Left ventricle myocardium inferior (tissue), 1 donor: ENCODE measurements around the gene KIF19. TPM values are rescaled to one million over a fixed set of nuclear protein-coding genes. Genes with fewer than 3 reads are reported as not detected.

Experiments
- DNase-seq: peaks from one replicate; pipeline ENCODE4 v3.0.0-alpha.2; 2020
- H3K27ac ChIP-seq: fragments of 200-600 bp; replicated peaks from 2 replicates; pipeline ENCODE4 v1.8.0; 2021
- H3K27me3 ChIP-seq: fragments of 200-600 bp; 2 replicates; pipeline ENCODE4 v1.8.0; 2021; ENCODE audit warnings: low read depth
- H3K36me3 ChIP-seq: fragments of 200-600 bp; 2 replicates; pipeline ENCODE4 v1.8.0; 2021
- H3K4me1 ChIP-seq: fragments of 200-600 bp; 2 replicates; pipeline ENCODE4 v1.8.0; 2021
- H3K4me3 ChIP-seq: fragments of 200-600 bp; 2 replicates; pipeline ENCODE4 v1.8.0; 2021; ENCODE audit warnings: mild to moderate bottlenecking, moderate library complexity
- H3K9me3 ChIP-seq: fragments of 200-600 bp; replicated peaks from 2 replicates; pipeline ENCODE4 v1.8.0; 2021
- intact Hi-C: fragments of 100-400 bp; cut with micrococcal nuclease; formaldehyde crosslinking; loops from one replicate; pipeline ENCODE4 v1.11.0; 2022
- total RNA-seq: library from RNA; stranded (reverse); fragmentation: NEBNext Ultra II Directional; extraction: Animal tissue kit (Norgen Biotek cat#: 25700); gene quantifications from one replicate; pipeline ENCODE4 v1.2.1, GENCODE V29; 2021
- TF ChIP-seq, protein P1 (sequence below): fragments of 200-600 bp; IDR thresholded peaks from 2 replicates; pipeline ENCODE4 v1.8.0; 2021; ENCODE audit warnings: antibody characterized with exemption, mild to moderate bottlenecking, borderline replicate concordance
- donor health status: DM: no; HTN: yes; CAD: no; lungs with severe emphysema.

The KIF19 gene
- total RNA-seq, 1 donor from 2014 or later: 0.08 TPM

DNA sequence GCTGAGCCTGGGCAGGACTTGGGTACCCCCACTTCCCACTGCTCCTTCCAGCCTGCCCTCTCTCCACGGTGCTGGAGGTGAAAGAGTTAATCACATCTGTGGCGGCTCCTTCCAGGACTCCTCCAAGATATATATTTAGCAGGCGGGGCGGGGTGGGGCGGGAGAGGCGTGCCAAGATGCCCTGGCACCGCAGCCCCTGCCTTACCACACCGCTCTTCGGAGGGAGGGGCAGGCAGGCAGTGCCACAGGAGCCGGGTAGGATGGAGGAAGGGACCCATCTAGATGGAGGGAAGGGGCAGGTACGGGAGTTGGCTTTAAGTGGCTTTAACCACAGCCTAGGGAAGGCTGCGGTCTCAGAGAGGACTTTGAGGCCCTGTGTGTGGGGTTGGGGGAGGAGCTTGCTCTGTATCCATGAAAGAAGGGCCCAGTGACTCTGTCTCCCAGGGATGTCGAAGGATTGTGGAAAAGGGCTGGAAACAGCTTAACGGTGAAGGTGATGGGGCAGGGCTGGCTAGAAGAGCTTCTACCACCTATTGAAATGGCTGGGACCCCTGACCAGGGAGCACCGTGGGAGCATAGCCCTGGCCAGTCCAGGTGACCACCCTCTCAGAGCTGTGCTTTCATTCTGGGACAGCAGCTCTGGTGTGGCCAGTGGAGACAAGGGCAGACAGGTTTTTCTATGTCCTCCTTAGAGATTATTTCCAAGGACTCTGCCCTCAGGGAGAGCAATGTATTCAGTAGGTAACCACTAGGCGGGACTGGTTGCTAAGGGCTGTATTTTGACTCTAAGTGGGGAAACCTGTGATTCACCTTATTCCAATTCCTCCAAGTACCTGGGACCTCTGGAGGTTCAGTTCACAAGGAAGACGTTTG lies 54.3 kb downstream of the KIF19 start:
- TF ChIP-seq, protein P1, sequence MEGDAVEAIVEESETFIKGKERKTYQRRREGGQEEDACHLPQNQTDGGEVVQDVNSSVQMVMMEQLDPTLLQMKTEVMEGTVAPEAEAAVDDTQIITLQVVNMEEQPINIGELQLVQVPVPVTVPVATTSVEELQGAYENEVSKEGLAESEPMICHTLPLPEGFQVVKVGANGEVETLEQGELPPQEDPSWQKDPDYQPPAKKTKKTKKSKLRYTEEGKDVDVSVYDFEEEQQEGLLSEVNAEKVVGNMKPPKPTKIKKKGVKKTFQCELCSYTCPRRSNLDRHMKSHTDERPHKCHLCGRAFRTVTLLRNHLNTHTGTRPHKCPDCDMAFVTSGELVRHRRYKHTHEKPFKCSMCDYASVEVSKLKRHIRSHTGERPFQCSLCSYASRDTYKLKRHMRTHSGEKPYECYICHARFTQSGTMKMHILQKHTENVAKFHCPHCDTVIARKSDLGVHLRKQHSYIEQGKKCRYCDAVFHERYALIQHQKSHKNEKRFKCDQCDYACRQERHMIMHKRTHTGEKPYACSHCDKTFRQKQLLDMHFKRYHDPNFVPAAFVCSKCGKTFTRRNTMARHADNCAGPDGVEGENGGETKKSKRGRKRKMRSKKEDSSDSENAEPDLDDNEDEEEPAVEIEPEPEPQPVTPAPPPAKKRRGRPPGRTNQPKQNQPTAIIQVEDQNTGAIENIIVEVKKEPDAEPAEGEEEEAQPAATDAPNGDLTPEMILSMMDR: no peak
- Histone ChIP-seq H3K27ac (peak overlapping the region; percentile 31), H3K9me3 (no peaks in the 10 kb centered on the region), H3K4me3 (peak overlapping the region; percentile 32), H3K27me3 (no peaks in the 10 kb centered on the region), H3K4me1 (peaks cover 21% of the 10 kb centered on the region), H3K36me3 (no peaks in the 10 kb centered on the region)
- intact Hi-C loops: no loop called here
- DNase-seq: no peak

DNA sequence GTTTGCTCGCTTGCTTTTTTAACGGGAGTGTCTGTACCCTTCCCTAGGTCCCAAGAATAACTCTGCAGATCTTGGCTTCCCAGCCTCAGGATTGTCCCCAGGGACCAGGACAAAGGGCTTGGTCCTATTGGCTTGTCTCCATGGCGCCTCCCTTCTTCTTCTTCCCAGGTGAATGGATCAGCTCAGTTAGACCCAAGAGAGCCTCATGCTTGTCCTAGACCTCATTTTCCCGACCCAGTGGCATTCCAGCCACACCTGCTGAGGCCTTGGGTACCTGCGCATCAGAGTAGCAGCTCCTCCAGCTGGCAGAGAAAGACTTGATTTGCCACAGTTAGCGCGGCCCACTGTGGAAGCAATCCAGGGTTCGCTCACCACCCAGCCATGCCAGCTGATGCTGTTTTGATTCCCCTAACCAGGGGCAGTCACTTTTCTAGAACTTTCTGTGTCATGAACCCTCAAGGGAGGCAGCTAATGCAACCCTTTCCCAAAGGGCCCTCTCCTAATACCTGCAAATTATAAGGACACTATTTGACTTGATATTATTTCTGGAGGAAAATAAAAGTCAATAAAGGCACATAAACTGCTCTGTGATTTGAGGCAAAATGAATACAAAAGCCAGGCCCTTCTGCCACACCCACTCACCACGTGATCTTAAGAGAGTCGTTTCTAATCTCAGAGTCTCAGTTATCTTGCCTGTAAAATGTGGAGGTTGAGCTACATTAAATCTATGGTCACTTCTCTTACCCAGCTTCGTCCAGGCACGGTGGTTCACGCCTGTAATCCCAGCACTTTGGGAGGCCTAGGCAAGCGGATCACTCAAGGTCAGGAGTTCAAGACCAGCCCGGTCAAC lies 55.2 kb downstream of the KIF19 start:
- Histone ChIP-seq H3K4me1 (peaks cover 26% of the 10 kb centered on the region), H3K9me3 (no peaks in the 10 kb centered on the region), H3K36me3 (no peaks in the 10 kb centered on the region), H3K27me3 (no peaks in the 10 kb centered on the region), H3K4me3 (no peak overlapping the region), H3K27ac (peak overlapping the region; percentile 31)
- intact Hi-C loops: no loop called here
- TF ChIP-seq, protein P1: no peak
- DNase-seq: no peak

DNA sequence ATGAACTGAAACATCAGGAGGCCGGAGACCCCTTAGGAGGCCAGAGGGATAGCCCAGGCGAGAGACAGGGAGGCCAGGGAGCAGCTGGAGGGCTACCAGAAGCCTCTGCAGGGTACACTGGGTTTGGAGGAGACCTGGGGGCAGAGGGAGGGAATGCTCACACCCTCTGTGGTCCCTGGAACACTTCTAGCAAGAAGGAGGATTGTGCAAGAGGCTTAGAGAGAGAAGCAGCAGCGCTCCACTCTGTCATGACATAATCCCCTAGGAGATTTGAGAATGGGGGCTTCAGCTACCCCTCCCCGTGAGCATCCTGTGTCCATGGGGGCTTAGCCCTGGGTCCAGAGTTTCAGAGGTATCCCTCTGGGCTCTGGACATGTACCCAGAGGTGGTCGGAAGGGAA lies 57.1 kb downstream of the KIF19 start:
- no peak overlapping the region for H3K4me3 ChIP-seq
- H3K27ac ChIP-seq: no peak overlapping the region
- no peaks in the 10 kb centered on the region for H3K9me3 ChIP-seq
- H3K36me3 ChIP-seq: no peaks in the 10 kb centered on the region
- no peak for DNase-seq
- peaks cover 38% of the 10 kb centered on the region for H3K4me1 ChIP-seq
- intact Hi-C loops: no loop called here
- TF ChIP-seq, protein P1: no peak
- no peaks in the 10 kb centered on the region for H3K27me3 ChIP-seq

DNA sequence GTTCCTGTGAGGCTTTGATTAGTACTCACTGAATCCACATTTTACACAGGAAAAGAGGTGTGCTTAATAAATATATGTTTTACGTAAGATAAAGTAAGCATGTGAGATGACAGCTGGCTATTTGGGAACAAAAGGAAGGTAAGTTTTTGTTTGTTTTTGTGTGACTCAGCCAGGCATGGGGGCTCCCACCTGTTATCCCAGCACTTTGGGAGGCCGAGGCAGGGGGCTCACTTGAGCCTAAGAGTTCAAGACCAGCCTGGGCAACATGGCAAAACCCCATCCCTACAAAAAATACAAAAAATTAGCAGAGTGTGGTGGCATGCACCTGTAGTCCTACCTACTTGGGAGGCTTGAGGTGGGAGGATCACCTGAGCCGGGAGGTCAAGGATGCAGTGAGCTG lies 59.2 kb downstream of the KIF19 start:
- no peak for DNase-seq
- H3K9me3 ChIP-seq: no peaks in the 10 kb centered on the region
- H3K27ac ChIP-seq: no peak overlapping the region
- intact Hi-C loops: no loop called here
- TF ChIP-seq, protein P1: no peak
- peaks cover 27% of the 10 kb centered on the region for H3K4me1 ChIP-seq
- no peak overlapping the region for H3K4me3 ChIP-seq
- H3K36me3 ChIP-seq: no peaks in the 10 kb centered on the region
- no peaks in the 10 kb centered on the region for H3K27me3 ChIP-seq

DNA sequence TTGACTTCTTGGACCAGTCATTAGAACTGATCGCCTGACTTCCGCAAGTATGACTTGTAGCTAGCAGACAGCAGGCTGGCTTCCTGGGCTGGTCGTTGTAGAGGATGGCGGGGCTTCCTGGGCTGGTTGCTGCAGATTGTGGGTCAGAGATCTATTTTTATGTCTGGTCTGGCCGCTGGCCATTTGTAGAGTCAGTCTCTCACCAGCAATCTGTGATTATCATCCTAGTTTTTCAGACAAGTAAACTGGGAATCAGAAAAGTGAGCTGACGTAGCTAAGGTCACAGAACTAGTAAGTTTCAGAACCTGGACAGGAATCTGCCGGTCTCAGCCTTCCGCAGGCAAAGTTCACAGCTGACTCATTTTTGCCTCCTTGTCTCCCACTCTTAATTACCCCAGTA lies 60.4 kb downstream of the KIF19 start:
- no peak overlapping the region for H3K4me3 ChIP-seq

More for the DNA sequence above, 60.4 kb downstream of the KIF19 start:
- Histone ChIP-seq H3K9me3 (no peaks in the 10 kb centered on the region), H3K27me3 (no peaks in the 10 kb centered on the region), H3K36me3 (no peaks in the 10 kb centered on the region), H3K27ac (peak overlapping the region; percentile 71), H3K4me1 (peaks cover 16% of the 10 kb centered on the region)
- intact Hi-C loops: no loop called here
- peak; percentile 67 for DNase-seq
- TF ChIP-seq, protein P1: no peak
